Smooth muscle cell (in vitro differentiated cells): ENCODE measurements around the gene IP6K1. TPM values are rescaled to one million over a fixed set of nuclear protein-coding genes. Genes with fewer than 3 reads are reported as not detected.

Source experiments
- DNase-seq: peaks from one replicate; lab custom pipeline; 2025; ENCODE audit not compliant: unreplicated experiment; lab: John Stamatoyannopoulos, UW
- H2AFZ ChIP-seq: fragments of 200-600 bp; sonication (generic); 2 replicates; pipeline ENCODE4 v1.6.0; 2016; ENCODE audit warnings: antibody characterized with exemption, low read depth, mild to moderate bottlenecking
- H3F3A ChIP-seq: fragments of 200-600 bp; sonication (generic); 2 replicates; pipeline ENCODE4 v1.6.0; 2017; ENCODE audit warnings: antibody characterized with exemption, low read depth
- H3K27ac ChIP-seq: fragments of 200-600 bp; sonication (generic); 2 replicates; pipeline ENCODE4 v1.5.1; 2016; ENCODE audit warnings: low read depth, mild to moderate bottlenecking
- H3K27me3 ChIP-seq: fragments of 200-600 bp; sonication (generic); 2 replicates; pipeline ENCODE4 v1.6.1; 2016; ENCODE audit warnings: low read depth, mild to moderate bottlenecking
- H3K36me3 ChIP-seq: fragments of 200-600 bp; sonication (generic); 2 replicates; pipeline ENCODE4 v1.5.1; 2016; ENCODE audit warnings: low read depth
- H3K4me1 ChIP-seq: fragments of 200-600 bp; sonication (generic); 2 replicates; pipeline ENCODE4 v1.5.1; 2016; ENCODE audit warnings: low read depth
- H3K4me2 ChIP-seq: fragments of 200-600 bp; sonication (generic); 2 replicates; pipeline ENCODE4 v1.6.0; 2016; ENCODE audit warnings: mild to moderate bottlenecking
- H3K4me3 ChIP-seq: fragments of 200-600 bp; sonication (generic); 2 replicates; pipeline ENCODE4 v1.5.1; 2016; ENCODE audit warnings: mild to moderate bottlenecking
- H3K79me2 ChIP-seq: fragments of 200-600 bp; sonication (generic); 2 replicates; pipeline ENCODE4 v1.6.0; 2016; ENCODE audit warnings: low read depth, mild to moderate bottlenecking
- H3K9ac ChIP-seq: fragments of 200-600 bp; sonication (generic); 2 replicates; pipeline ENCODE4 v1.6.0; 2016; ENCODE audit warnings: low read depth
- H3K9me3 ChIP-seq: fragments of 200-600 bp; sonication (generic); replicated peaks from 2 replicates; pipeline ENCODE4 v1.5.1; 2016; ENCODE audit warnings: low read depth
- H4K20me1 ChIP-seq: fragments of 200-600 bp; sonication (generic); 2 replicates; pipeline ENCODE4 v1.6.0; 2016; ENCODE audit warnings: low read depth
- CTCF ChIP-seq: fragments of 200-600 bp; sonication (generic); IDR thresholded peaks from 2 replicates; pipeline ENCODE4 v1.5.1; 2017; ENCODE audit warnings: borderline replicate concordance, mild to moderate bottlenecking, antibody characterized with exemption; ENCODE audit not compliant: insufficient read depth, poor library complexity, severe bottlenecking
- WGBS: methylation state at CpG from one replicate; pipeline ENCODE4 v1.1.7; 2016; ENCODE audit warnings: low lambda C conversion rate; 5-methylcytosine and 5-hydroxymethylcytosine counted together
- polyA plus RNA-seq: library from polyadenylated mRNA; unstranded; fragments of >200 nt; fragmentation: Nextera tagmentation; extraction: Ambion mirVana; gene quantifications from 2 replicates; pipeline ENCODE4 v1.2.1, GENCODE V29; 2016
- total RNA-seq: library from RNA; depleted of rRNA; stranded (reverse); fragments of >200 nt; gene quantifications from 2 replicates; pipeline ENCODE4 v1.2.3, GENCODE V29; 2014

IP6K1 gene
- total and polyA plus RNA-seq, 2 experiments from 2014 or later = 23.0 to 31.1 TPM

- Histone ChIP-seq H3K36me3 (no peaks in the 10 kb centered on the region), H3K4me1 (no peaks in the 10 kb centered on the region), H3K9me3 (no peaks in the 10 kb centered on the region), H3F3A (peaks cover 3% of the 10 kb centered on the region), H3K4me3 (no peak overlapping the region), H4K20me1 (no peaks in the 10 kb centered on the region), H3K9ac (no peak overlapping the region), H2AFZ (no peak overlapping the region), H3K79me2 (no peaks in the 10 kb centered on the region), H3K27me3 (no peaks in the 10 kb centered on the region), H3K27ac (no peak overlapping the region), H3K4me2 (no peak overlapping the region)
- 93% methylated on average over 10 of the region's 10 CpGs for WGBS
- no peak for TF ChIP-seq CTCF
- no peak for DNase-seq
These were observed 6.2 kb upstream of the IP6K1 start for GRCh38 chr3:49792371-49793150.

DNA sequence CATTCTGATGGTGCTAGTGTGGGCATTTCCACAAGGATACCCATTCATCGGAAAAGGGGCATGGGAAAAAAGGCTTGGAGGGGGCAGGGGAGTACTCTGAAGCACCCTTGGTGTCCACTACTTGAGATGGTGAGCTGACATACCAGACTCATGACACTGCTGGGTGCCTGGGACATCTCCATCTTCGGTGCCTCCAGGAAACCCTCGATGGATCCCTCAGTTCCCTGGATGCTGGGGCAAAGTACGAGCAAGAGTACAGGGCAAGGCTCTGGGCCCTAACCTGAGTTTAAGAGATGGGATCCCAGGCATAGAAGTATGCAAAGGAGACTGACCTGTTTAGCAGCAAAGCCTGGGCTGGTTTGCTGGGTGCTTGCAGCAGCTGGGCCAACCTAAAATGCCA is 5.2 kb upstream of the IP6K1 start:
- WGBS = 87% methylated on average over 4 of the region's 4 CpGs
- Histone ChIP-seq H3K79me2 (no peaks in the 10 kb centered on the region), H3K4me3 (no peak overlapping the region), H3K9ac (no peak overlapping the region), H3K27me3 (no peaks in the 10 kb centered on the region), H3K27ac (no peak overlapping the region), H3K4me1 (peaks cover 3% of the 10 kb centered on the region), H3K4me2 (no peak overlapping the region), H3F3A (peaks cover 3% of the 10 kb centered on the region), H4K20me1 (no peaks in the 10 kb centered on the region), H3K9me3 (no peaks in the 10 kb centered on the region), H2AFZ (no peak overlapping the region), H3K36me3 (no peaks in the 10 kb centered on the region)
- no peak for TF ChIP-seq CTCF
- DNase-seq = no peak

DNA sequence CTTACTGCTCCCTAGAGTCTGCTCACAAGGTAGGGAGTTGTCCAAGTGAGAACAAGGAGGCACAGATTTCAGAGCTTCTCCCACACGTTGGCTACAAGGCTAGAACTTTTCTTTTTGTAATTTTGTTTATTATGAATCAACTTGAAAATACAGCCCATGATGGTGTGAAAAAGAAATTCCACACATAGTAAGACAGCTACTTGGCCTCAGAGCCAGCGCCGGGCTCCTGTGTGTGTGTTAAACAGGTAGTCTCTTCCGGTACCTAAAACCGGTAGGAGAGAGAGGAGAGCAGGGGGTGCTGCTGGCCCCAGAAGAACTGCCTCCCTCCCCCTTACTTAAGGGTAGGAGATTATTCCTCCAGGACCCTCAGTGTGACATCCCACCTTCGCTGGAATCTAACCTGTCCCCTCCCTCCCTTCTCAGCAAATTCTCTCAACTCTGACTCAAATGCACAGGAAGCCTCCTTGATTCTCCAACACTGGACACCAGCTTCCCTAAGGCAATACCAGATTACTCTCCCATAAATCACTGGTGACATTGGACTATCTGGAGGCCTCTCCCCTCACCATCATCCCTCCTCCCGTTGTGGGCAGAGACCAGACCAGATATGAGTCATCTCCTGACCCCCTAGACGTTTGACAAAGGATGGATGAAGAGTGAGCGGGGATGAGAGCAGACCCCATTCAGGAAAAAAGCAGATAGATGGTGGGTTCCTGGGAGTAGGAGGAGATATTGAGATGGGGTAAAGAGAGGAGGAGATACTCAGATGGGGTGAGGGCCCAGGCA is 4.5 kb upstream of the IP6K1 start:
- Histone ChIP-seq H3K27ac (no peak overlapping the region), H4K20me1 (no peaks in the 10 kb centered on the region), H3F3A (peaks cover 3% of the 10 kb centered on the region), H3K4me3 (no peak overlapping the region), H3K9ac (no peak overlapping the region), H3K36me3 (no peaks in the 10 kb centered on the region), H2AFZ (no peak overlapping the region), H3K27me3 (no peaks in the 10 kb centered on the region), H3K4me2 (no peak overlapping the region), H3K79me2 (peaks cover 5% of the 10 kb centered on the region), H3K4me1 (peaks cover 3% of the 10 kb centered on the region), H3K9me3 (no peaks in the 10 kb centered on the region)
- TF ChIP-seq CTCF = no peak
- 50% methylated on average over 9 of the region's 9 CpGs for WGBS
- no peak for DNase-seq
